Measurements from ENCODE around the gene EMC1.
"Not testable (repeated sequence)": the region's sequence is repeated elsewhere in the genome, so short reads cannot be mapped to it uniquely, and the experiment has no call there.

EMC1 gene

GRCh38 chr1:19216585-19216984 lies 34.7 kb downstream of the EMC1 start:
- DNase-seq (ENCODE audit: low read depth) = not testable (repeated sequence)

- no peak for DNase-seq (ENCODE audit: low read depth)
These were observed 37.7 kb downstream of the EMC1 start for GRCh38 chr1:19213580-19213979.

GRCh38 chr1:19212167-19212566 lies 39.2 kb downstream of the EMC1 start:
- no peak for DNase-seq (ENCODE audit: low read depth)

- no peak for DNase-seq (ENCODE audit: low read depth)
These were observed 40.4 kb downstream of the EMC1 start for GRCh38 chr1:19210772-19211549.

- peak; percentile 96 for DNase-seq (ENCODE audit: low read depth)
These were observed 41.1 kb downstream of the EMC1 start, which contains the start of gene UBR4 for GRCh38 chr1:19209990-19210771. Gene UBR4 (minus strand): TSS chr1:19210266. CDS start chr1:19210248, 18 bp downstream.

- peak; percentile 34 for DNase-seq (ENCODE audit: low read depth)
These were observed 41.8 kb downstream of the EMC1 start for GRCh38 chr1:19209439-19209989.

GRCh38 chr1:19208710-19209438 lies 42.5 kb downstream of the EMC1 start:
- no peak for DNase-seq (ENCODE audit: low read depth)

- no peak for DNase-seq (ENCODE audit: low read depth)
These were observed 44.4 kb downstream of the EMC1 start for GRCh38 chr1:19206947-19207346.

GRCh38 chr1:19205845-19206244 lies 45.5 kb downstream of the EMC1 start:
- DNase-seq (ENCODE audit: low read depth) = no peak

GRCh38 chr1:19205403-19205802 lies 45.9 kb downstream of the EMC1 start:
- no peak for DNase-seq (ENCODE audit: low read depth)

- no peak for DNase-seq (ENCODE audit: low read depth)
These were observed 46.7 kb downstream of the EMC1 start for GRCh38 chr1:19204446-19205266.

GRCh38 chr1:19203440-19203839 lies 47.9 kb downstream of the EMC1 start:
- no peak for DNase-seq (ENCODE audit: low read depth)

- no peak for DNase-seq (ENCODE audit: low read depth)
These were observed 48.9 kb downstream of the EMC1 start for GRCh38 chr1:19202396-19202795.

- no peak for DNase-seq (ENCODE audit: low read depth)
These were observed 51.2 kb downstream of the EMC1 start for GRCh38 chr1:19199969-19200604.

GRCh38 chr1:19199329-19199968 lies 51.9 kb downstream of the EMC1 start:
- no peak for DNase-seq (ENCODE audit: low read depth)

- no peak for DNase-seq (ENCODE audit: low read depth)
These were observed 52.5 kb downstream of the EMC1 start for GRCh38 chr1:19198820-19199219.

GRCh38 chr1:19197845-19198244 lies 53.5 kb downstream of the EMC1 start:
- no peak for DNase-seq (ENCODE audit: low read depth)

- DNase-seq (ENCODE audit: low read depth) = no peak
These were observed 55.0 kb downstream of the EMC1 start for GRCh38 chr1:19196331-19196730.

- no peak for DNase-seq (ENCODE audit: low read depth)
These were observed 58.3 kb downstream of the EMC1 start for GRCh38 chr1:19193004-19193403.

- no peak for DNase-seq (ENCODE audit: low read depth)
These were observed 59.5 kb downstream of the EMC1 start for GRCh38 chr1:19191811-19192210.

Data from activated T-helper 9 cell treated with anti-CD3 and anti-CD28 coated beads, Interleukin-2, amount 50 U/mL, for 16 hours (primary cell).